HepG2 (cell line): Measurements from ENCODE around the gene AP3D1. TPM values are rescaled to one million over a fixed set of nuclear protein-coding genes. Genes with fewer than 3 reads are reported as not detected.
A peak's percentile ranks its signal among the peaks of the same experiment; 100 is the strongest.

Experiments
- AKNA ChIP-seq: sonication (generic); formaldehyde crosslinking; IDR thresholded peaks from 2 replicates; pipeline ENCODE4 v1.4.0; 2020; ENCODE audit warnings: missing genetic modification reagents, borderline replicate concordance
- TEAD2 ChIP-seq: sonication (generic); formaldehyde crosslinking; IDR thresholded peaks from 2 replicates; pipeline ENCODE4 v1.9.0; 2021; ENCODE audit warnings: missing genetic modification reagents
- ZBTB40 ChIP-seq, 2 experiments: fragments of 450-650 bp in 1 of 2; sonication (generic) in 1 of 2; formaldehyde crosslinking in 1 of 2; IDR thresholded peaks; 2 replicates each; pipeline versions ENCODE4 v1.6.1 to v1.8.0; 2016 to 2022; ENCODE audit warnings: antibody characterized with exemption in 1 of 2, mild to moderate bottlenecking in 1 of 2, missing genetic modification reagents in 1 of 2
- ZNF609 ChIP-seq: sonication (generic); formaldehyde crosslinking; IDR thresholded peaks from 2 replicates; pipeline ENCODE4 v1.4.0; 2020; ENCODE audit warnings: mild to moderate bottlenecking, missing genetic modification reagents, borderline replicate concordance
- polyA plus RNA-seq, 8 experiments: library from polyadenylated mRNA; depleted of rRNA in 3 of 8; stranded (reverse) in 7 of 8; unstranded in 1 of 8; fragments of >200 nt; fragmentation: Illumina TruSeq in 4 of 8; extraction: Trizol in 4 of 8; gene quantifications; 2 replicates each; pipeline versions ENCODE4 v1.2.1 to v1.2.3, GENCODE V29; 2011 to 2016; ENCODE audit warnings: low read depth in 4 of 8, missing spikeins in 1 of 8, mixed read lengths in 1 of 8; ENCODE audit not compliant: insufficient read depth in 1 of 8
- total RNA-seq, 5 experiments: library from RNA; depleted of rRNA; stranded (reverse); fragments of >200 nt; fragmentation: Illumina TruSeq; extraction: Trizol; gene quantifications; 2 replicates each; pipeline ENCODE4 v1.2.3, GENCODE V29; 2016; ENCODE audit warnings: low read depth in 1 of 5

Gene AP3D1
- total and polyA plus RNA-seq, 2 of the 13 experiments (the other 11 are each of a cell fraction or from before 2014, with no cell fraction given), result 68.0 to 82.6 TPM

DNA sequence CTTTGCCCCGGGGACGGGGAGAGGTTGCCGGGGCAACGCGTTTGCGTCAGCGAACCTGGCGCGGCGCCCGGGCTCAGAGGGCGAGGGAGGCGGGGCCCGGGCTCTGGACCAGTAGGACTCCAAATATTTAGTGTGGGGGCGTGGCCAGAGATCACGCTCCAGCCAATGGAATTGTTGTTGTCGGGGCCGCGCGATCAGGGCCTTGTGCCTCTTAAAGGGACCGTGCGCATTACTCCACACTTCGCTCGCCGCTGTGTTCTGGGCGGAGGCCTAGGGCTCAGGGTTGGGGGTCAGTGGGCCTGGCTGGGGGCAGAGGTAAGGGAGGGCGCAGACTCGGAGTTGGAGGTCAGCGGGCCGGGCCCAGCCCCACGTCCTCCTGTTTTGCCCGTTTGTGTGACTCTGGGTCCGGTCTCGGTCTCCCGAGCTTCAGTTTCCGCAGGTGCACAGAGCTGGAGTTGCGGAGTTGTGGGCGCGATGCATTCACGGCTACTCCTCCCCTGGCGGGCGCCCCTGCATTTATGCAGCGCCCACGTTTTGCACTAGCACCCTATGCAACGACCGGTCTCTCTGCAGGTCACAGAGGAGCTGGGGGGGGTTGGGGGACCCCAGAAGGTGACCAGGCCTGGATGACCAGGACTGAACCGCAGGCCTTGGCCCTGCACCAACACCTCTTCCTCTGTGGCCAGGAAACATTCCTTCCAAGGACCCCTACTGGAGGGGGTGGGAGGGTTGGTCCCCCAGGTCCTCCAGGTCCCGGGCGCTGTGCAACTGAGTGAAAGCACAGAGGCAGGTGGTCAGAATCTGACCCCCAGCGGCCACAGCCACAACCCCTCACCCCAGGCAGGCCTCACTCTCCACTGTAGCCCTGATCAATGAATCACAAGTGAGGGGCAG, 89.6 kb downstream of the AP3D1 start (continued):
- no peak for TF ChIP-seq AKNA
- no peak for TF ChIP-seq TEAD2 (CRISPR knock-in tag)
- TF ChIP-seq ZBTB40 (IDR thresholded peaks at IDR 0.05), result no peak
- 0 out of 2 replicates have a peak, but pooled peaks have one; percentile 49 for TF ChIP-seq ZBTB40 (CRISPR knock-in tag; IDR thresholded peaks at IDR 0.05)
- TF ChIP-seq ZNF609 (CRISPR knock-in tag), result 0 out of 2 replicates have a peak, but pooled peaks have one; percentile 32
